ENCODE results near the gene CALCB.

Gene CALCB

GRCh38 chr11:15114501-15115475 is 41.4 kb downstream of the CALCB start, which contains the start of gene INSC:
Gene INSC (plus strand): TSS chr11:15114923. CDS start chr11:15149175, 34,252 bp downstream.
- DNase-seq (ENCODE audit: low read depth, low spot score) = no peak
- no peak within 1 kb of the TSS for H3K27ac ChIP-seq

DNA sequence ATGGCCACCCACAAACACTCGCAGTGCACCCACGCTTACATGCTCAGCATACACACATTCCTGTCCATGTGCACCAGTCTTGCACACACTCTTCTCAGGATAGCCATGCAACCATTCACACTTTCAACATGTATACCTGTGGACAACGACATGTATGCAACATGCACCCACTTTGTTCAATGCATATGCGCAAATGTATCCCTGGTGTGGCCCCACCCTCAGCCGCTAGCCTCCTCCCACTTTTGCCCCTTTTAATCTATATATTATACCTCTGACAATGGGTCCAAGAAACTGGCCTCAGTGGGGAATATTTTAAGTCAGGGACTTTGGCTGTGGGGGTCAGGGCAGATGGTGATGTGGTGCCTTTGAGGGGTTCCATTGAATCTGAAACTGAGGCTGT is 42.3 kb downstream of the CALCB start:
- H3K27ac ChIP-seq = no peak overlapping the region
- DNase-seq (ENCODE audit: low read depth, low spot score) = no peak

DNA sequence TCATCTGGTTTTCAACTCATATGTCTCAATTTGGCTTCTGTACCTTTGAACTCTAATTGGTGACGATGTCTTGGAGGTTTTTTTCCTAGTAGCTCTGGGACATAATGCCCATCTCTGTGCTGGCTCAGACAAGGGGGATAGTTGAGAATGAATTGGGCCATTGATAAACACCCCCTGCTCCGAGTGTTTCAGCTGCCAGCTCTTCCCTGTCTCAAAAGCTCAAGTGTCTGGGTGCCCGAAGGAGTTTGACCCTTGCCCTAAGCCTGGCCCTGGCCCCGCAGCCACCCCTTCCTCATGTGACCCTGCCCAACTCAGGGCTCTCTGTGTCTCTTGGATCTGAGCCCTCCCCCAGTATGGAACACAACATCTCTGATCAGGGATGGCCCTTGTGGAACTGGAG is 44.4 kb downstream of the CALCB start:
- DNase-seq (ENCODE audit: low read depth, low spot score) = no peak
- H3K27ac ChIP-seq = no peak overlapping the region

DNA sequence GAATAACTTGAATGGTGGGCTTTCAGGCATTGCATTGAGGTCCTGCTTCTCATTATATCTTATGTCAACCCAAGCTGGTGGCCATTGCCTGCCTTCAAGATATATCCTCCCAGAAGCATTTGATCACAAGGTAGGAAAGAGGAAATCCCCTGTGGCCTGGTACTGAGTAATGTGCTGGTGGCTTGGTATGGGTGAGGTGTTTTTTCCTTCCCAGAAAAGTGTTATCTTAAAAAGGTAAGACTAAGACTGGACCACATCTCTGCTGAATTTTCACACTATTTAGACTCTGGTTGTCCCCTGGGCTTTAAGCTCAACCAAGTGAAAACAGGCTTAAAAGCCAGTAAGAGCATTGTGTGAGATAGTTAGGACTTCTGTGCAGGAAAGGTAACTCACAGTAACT is 45.0 kb downstream of the CALCB start:
- DNase-seq (ENCODE audit: low read depth, low spot score) = no peak
- no peak overlapping the region for H3K27ac ChIP-seq

- H3K27ac ChIP-seq = peak overlapping the region; percentile 35
- DNase-seq (ENCODE audit: low read depth, low spot score) = no peak
Measured at GRCh38 chr11:15119352-15119751, 46.0 kb downstream of the CALCB start.

DNA sequence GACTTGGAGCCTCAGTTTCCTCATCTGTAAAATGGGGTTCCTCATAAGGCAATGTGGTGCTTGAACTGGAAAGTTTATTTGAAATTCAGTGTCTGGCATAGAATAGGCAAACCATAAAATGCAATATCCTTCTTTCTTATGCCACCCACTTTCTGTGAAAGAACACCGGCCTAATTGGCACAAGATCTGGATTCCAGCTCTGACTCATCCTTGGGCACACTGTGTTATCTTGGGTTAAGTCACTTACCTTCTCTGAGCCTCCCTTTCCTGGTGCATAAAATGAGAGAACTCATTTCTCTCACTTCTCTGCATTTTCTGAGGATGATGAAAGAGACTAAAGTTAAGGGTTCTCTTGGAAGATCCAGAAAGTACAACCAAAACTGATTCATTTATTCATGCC is 46.4 kb downstream of the CALCB start:
- DNase-seq (ENCODE audit: low read depth, low spot score) = no peak
- peak overlapping the region; percentile 35 for H3K27ac ChIP-seq

- peak overlapping the region; percentile 45 for H3K27ac ChIP-seq
Measured at GRCh38 chr11:15123849-15124248, 50.5 kb downstream of the CALCB start.

DNA sequence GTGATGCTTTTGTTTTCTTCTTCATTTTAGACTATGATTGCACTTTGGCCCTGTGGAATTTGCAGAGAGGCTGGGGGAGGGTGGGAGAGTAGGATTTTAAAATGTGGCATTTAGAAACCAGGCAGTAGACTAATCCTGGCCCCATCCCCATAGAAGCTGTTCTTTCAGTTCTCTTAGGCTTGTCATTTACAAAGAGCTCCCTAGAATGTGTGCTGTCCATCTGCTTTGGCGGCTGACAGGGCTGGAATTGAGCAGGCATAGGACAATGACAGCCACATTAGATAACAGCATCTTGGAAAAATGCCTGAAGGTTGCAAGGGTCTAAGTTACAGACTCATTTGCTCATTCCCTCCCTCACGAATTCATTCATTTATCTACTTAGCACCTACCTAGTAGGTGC is 51.1 kb downstream of the CALCB start:
- peak overlapping the region; percentile 45 for H3K27ac ChIP-seq
- DNase-seq (ENCODE audit: low read depth, low spot score) = no peak

More at GRCh38 chr11:15123849-15124248, 50.5 kb downstream of the CALCB start:
- DNase-seq (ENCODE audit: low read depth, low spot score) = peak; percentile 58

- peak overlapping the region; percentile 55 for H3K27ac ChIP-seq
- DNase-seq (ENCODE audit: low read depth, low spot score) = peak; percentile 60
Measured at GRCh38 chr11:15127341-15127740, 53.9 kb downstream of the CALCB start.
